NOMO-1 (cell line): ENCODE results near the gene ZNF358.

ENCODE experiments used
- DNase-seq, 2 experiments: peaks; one replicate each; lab custom pipeline; 2025; ENCODE audit not compliant: unreplicated experiment in 2 of 2; lab: John Stamatoyannopoulos, UW

ZNF358 gene

GRCh38 chr19:7515645-7516151 is at the start of gene ZNF358:
TSS of gene ZNF358 (plus strand) at chr19:7516103. CDS start at chr19:7519243, 3,140 bp downstream.
- DNase-seq, result peak; percentile 36 to 64

DNA sequence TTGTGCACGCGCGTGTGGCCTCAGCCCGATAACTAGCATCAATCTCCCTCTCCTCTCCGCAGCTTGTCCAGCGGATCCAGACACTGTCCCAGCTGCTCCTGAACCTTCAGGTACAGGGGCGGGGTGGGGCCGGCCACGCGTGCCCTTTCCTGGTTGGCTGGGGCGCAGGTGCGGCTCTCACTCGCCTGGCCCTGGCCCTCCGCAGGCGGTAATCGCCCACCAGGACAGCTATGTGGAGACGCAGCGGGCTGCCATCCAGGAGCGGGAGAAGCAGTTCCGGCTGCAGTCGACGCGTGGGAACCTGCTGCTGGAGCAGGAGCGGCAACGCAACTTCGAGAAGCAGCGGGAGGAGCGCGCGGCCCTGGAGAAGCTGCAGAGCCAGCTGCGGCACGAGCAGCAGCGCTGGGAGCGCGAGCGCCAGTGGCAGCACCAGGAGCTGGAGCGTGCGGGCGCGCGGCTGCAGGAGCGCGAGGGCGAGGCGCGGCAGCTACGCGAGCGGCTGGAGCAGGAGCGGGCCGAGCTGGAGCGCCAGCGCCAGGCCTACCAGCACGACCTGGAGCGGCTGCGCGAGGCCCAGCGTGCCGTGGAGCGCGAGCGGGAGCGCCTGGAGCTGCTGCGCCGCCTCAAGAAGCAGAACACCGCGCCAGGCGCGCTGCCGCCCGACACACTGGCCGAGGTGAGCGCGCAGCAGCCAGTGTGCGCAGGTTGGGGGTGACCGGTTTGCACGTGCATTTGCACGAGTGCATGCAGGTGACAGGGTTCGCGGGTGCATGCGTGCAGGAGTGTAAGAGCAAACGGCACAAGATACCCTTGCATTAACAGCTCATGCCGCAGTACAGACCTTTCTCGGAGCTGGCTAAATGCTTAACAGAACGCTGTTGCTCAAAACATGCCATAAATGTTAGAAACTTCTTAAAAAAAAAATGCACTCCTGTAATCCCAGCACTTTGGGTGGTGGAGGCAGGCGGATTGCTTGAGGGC is 48.6 kb upstream of the ZNF358 start:
- DNase-seq, result no peak

GRCh38 chr19:7468840-7469239 is 47.1 kb upstream of the ZNF358 start:
- DNase-seq, result no peak

DNA sequence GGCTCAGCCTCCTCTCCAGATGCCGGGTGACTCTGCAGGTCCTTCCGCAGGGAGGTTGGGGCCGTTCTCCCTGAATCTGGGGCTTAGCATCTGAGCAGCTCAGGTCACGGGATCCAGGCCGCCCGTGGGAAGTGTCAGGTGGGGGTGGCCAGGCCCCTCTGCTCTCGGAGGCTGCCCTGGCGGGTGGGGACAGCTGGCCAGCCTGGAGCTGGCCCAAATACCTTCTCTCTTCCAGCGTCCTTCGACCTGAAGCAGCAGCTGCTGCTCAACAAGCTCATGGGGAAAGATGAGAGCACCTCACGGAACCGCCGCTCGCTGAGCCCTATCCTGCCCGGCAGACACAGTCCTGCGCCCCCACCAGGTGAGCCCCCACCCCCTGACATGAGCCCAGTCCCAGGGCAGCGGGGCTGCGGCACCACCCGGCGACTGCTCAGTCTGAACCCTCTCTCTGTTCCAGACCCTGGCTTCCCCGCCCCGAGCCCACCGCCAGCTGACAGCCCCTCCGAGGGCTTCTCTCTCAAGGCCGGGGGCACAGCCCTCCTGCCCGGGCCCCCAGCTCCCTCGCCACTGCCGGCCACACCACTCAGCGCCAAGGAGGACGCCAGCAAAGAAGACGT is 46.1 kb upstream of the ZNF358 start:
- no peak for DNase-seq

DNA sequence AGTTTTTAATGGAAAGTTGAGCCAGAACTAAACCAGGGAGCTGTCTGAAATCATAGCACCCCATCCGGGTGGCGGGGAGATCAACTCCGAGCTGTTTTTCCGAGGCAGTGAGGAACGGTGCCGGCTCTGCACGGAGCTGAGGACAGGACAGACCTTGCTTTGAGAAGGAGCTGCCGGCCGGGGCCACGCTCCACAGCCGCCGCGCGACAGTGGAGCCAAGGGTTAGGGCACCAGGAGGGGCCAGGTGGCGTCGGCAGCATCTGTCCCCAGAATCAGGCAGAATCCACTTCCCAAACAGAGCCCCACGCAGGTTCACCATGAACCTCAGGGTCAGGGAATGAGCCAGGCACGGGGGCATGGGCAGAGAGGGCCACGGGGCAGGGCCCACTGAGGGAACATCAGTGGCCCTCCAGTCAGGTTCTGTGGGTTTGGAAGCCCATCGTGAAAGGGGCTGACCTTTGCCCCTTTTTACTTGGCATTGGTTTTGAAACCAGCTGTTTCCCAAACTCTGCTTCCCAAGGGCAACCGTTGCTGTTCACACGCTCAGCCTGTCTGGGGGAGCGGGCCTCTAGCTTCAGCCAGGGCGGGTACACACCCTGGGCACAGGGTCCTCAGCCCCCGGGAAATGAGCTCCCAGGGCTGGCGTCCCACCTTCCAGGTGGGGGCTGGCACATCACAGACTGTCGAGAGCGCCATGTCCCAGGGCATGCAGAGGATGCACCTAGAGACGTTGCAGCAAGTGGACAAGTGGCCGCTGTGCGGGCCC is 45.2 kb upstream of the ZNF358 start:
- DNase-seq, result no peak

- DNase-seq, result peak; percentile 79 to 95
Observed at GRCh38 chr19:7471696-7472615, 43.9 kb upstream of the ZNF358 start.

- no peak for DNase-seq
Observed at GRCh38 chr19:7475665-7476064, 40.2 kb upstream of the ZNF358 start.

DNA sequence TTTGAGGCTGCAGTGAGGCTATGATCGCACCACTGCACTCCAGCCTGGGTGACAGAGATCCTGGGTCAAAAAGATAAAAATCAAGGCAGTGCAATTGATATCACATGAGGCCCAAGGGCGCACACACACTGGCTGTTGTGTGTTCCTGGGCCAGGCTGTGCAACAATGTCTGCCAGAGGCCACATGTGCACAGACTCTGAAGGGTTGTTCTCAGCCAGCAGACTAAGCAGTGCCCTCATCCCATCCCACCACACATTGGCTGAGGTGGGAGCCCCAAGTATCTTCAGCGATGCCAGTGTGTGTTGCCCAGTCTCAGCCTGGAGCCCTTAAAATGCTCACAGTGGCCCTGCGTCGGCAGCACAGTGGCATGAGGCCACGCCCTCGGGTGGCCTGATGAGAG is 39.7 kb upstream of the ZNF358 start:
- DNase-seq, result no peak

DNA sequence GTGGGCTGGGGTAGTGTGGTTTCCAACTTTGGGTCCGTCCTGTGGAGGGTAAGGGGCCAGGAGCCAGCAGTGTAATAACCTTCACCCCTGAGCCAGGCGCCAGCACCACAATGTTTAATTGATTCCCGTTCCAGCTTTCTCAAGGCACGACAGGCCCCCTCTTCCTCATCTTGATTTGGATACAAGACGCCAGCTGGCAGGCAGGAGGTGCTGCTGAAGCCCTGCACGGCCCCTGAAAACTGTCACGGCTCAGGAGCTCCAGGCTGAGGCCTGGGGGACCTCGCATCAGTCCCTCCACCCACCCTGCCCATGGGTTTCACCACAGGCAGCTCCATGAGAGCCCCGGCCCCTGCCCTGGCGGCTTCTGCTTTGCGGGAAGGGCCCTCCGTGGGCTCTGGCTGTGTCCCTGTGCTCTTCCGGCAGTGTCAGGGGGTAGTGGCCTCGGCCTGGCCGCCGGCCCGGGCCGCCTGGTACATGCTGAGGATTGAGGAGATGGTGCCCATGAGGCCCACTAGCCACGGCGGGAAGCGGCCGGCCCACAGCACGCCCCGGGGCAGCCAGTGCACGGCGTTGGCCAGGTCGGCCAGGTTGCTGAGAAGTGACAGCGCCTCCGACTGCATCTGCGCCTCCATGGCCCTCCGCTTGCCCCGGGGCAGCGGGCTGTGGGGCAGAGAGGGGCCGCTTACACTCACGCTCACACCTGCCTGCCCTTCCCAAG is 39.0 kb upstream of the ZNF358 start:
- no peak for DNase-seq

- no peak for DNase-seq
Observed at GRCh38 chr19:7477758-7478157, 38.1 kb upstream of the ZNF358 start.

- no peak for DNase-seq
Observed at GRCh38 chr19:7478173-7478842, 37.6 kb upstream of the ZNF358 start.

DNA sequence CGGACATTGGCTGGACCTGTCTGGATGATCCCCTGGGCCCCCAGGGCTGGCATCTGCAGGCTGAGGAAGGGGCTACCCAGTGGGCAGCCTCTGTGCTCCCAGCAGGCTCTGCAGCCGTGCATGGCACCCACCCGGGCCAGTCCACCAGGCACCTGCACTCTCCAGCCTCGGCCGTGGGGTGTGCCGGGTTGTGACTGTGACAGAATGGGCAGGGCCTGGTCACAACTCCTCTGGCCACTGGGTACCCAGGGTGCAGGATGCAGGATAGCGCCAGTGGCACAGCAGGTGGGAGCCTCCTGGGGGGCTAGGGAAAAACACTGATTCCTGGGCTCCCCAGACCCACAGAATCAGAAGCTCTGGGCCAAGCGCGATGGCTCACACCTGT is 37.1 kb upstream of the ZNF358 start:
- no peak for DNase-seq

- no peak for DNase-seq
Observed at GRCh38 chr19:7480222-7480969, 35.5 kb upstream of the ZNF358 start.

DNA sequence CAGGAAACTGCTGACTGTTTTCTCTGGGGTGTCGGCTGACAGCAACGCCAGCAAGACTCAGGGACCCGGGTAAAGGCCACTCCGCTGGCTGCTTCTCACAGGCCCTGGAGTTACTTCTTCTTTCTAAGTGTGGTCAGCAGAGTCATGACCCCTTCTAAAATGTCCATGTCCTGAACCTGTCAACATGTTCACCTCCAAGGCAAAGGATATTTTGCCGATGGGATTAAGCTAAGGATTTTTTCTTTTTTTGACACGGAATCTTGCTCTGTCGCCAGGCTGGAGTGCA is 35.0 kb upstream of the ZNF358 start:
- no peak for DNase-seq

DNA sequence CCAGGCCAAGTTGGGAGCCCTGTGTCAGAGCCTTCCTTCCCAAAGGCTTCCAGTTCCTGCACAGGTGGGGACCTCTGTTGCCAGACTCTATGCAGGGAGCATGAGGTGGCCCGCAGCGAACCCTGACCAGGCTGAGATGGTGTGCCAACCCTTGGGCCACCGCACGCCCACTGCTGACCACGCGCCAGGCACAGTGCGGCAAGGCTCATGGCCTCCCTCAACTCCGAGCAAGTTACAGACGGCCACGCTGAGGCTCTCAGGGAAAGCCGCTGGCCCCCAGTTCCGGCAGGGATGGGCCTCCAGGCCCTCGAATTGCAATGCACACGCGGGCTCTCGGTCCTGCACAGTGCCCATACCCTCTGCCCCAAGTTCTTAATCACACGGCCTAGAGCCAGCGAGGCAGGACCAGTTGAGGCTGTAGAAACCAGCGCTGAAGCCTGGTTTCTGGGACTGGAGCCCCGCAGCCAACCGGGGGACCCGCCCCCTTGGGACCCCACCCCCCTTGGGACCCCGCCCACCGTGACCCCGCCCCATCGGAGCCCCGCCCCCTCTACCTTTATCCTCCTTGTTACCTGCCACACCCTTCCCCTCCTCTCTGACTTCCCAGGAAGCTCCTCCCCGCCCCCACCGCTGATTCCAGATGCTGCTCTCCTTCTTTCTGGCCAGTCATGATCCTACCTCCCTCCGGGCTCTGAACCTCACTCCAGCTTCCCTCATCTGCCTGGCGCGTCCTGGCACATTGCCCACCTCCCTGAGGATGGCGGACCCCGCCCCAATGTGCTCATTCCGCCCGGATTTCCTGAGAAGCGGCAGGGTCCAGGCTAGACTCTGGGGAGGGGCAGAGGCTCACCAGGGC is 33.1 kb upstream of the ZNF358 start:
- no peak for DNase-seq

DNA sequence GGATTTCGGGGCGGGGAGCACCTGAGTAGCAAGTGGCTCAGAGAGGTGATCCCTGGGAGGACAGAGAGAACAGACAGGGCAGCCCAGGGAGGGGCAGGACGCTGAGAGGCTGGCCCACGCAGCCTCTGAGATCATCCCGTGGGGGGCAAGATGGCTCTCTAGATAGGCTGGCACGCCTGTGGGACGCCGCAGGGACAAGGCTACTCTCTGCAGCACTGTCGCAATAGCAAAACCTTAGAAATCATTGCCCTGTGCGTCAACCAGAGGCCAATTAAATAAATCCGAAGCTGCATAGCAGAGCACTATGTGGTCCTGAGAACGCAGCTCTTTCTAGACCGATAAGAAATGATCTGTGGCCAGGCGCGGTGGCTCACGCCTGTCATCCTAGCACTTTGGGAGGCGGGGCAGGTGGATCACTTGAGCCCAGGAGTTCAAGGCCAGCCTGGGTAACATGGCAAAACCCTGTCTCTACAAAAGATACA is 32.1 kb upstream of the ZNF358 start:
- DNase-seq, result peak in 1 of 2 experiments; percentile 6

GRCh38 chr19:7486923-7487322 is 29.0 kb upstream of the ZNF358 start:
- no peak for DNase-seq
